ENCODE data around the gene SGSH. TPM values are rescaled to one million over a fixed set of nuclear protein-coding genes. Genes with fewer than 3 reads are reported as not detected.

SGSH gene
- total RNA-seq, 1 experiment from 2014 or later = 19.8 TPM

GRCh38 chr17:80196652-80197051, 23.5 kb downstream of the SGSH start:
- H2AFZ ChIP-seq (ENCODE audit: low read length) = no peak overlapping the region
- no peak overlapping the region for H3K27ac Mint-ChIP-seq
- WGBS (ENCODE audit: extremely low coverage, insufficient read length, low lambda C conversion rate) = no CpG with 5 or more reads among the region's 7 CpGs
- H3T11ph ChIP-seq (ENCODE audit: low read length) = no peak overlapping the region
- H3K4me1 ChIP-seq (ENCODE audit: insufficient read depth, low read length) = no peaks in the 10 kb centered on the region
- no peaks in the 10 kb centered on the region for H3K79me1 ChIP-seq (ENCODE audit: insufficient read depth, low read depth, low read length, poor library complexity, severe bottlenecking)
- H3K27me3 ChIP-seq (ENCODE audit: insufficient read depth, low read length) = no peaks in the 10 kb centered on the region
- no peak overlapping the region for H2BK12ac ChIP-seq (ENCODE audit: insufficient read length, low read depth, low read length)
- no peak overlapping the region for H3K14ac ChIP-seq (ENCODE audit: insufficient read depth, low read length)
- no peak overlapping the region for H2BK5ac ChIP-seq (ENCODE audit: insufficient read length, low read length)
- H2AK5ac ChIP-seq (ENCODE audit: insufficient read length, low read length) = no peak overlapping the region
- no peak overlapping the region for H2BK120ac ChIP-seq (ENCODE audit: low read depth, low read length, poor library complexity, severe bottlenecking)
- H3K4me3 Mint-ChIP-seq = no peak overlapping the region
- H3K27ac ChIP-seq (ENCODE audit: insufficient read length, low read depth, low read length) = no peak overlapping the region
- no peaks in the 10 kb centered on the region for H3K23me2 ChIP-seq (ENCODE audit: insufficient read length, low read depth, low read length, poor library complexity, severe bottlenecking)
- no peak overlapping the region for H2BK20ac ChIP-seq (ENCODE audit: low read depth, low read length, poor library complexity, severe bottlenecking)
- H3K18ac ChIP-seq (ENCODE audit: insufficient read length, low read depth, low read length) = no peak overlapping the region
- no peak for TF ChIP-seq CTCF (conservative IDR thresholded peaks at IDR 0.05)
- no peak overlapping the region for H3K4ac ChIP-seq (ENCODE audit: low read depth, low read length)
- H3K4me2 ChIP-seq (ENCODE audit: insufficient read depth, insufficient read length, low read length) = no peak overlapping the region
- peaks cover 7 to 10% of the 10 kb centered on the region in 2 experiments for H3K4me1 Mint-ChIP-seq
- H4K20me1 ChIP-seq (ENCODE audit: control insufficient read depth, insufficient read depth, insufficient read length) = no peaks in the 10 kb centered on the region
- H4K8ac ChIP-seq (replicated peaks; ENCODE audit: insufficient read length, low read depth, low read length) = no peak overlapping the region
- H3K9me3 ChIP-seq (ENCODE audit: control insufficient read depth, low read depth, low read length) = no peaks in the 10 kb centered on the region
- no peak overlapping the region for H3K56ac ChIP-seq (ENCODE audit: insufficient read length, low read depth, low read length)
- no peak overlapping the region for H2BK15ac ChIP-seq (ENCODE audit: low read depth, low read length)
- H4K5ac ChIP-seq (ENCODE audit: insufficient read length, low read depth, low read length) = no peak overlapping the region
- no peaks in the 10 kb centered on the region for H3K9me3 Mint-ChIP-seq
- H3K23ac ChIP-seq (ENCODE audit: insufficient read length, low read depth, low read length) = no peak overlapping the region
- peaks cover 4% of the 10 kb centered on the region for H3K27me3 Mint-ChIP-seq (ENCODE audit: low read depth)
- H3K79me2 ChIP-seq (ENCODE audit: insufficient read depth, low read length) = no peaks in the 10 kb centered on the region
- no peak overlapping the region for H3K9ac ChIP-seq (ENCODE audit: extremely low read depth, insufficient read length, low read length)
- DNase-seq = no peak
- H4K91ac ChIP-seq (ENCODE audit: insufficient read length, low read depth, low read length) = no peak overlapping the region
- H3K36me3 Mint-ChIP-seq (ENCODE audit: insufficient read depth in 1 of 3, low read depth in 3 of 3) = peaks cover 0 to 6% (median 3%) of the 10 kb centered on the region in 3 experiments; a peak in 2 of 7 replicates
